Measurements from ENCODE around the gene ETS1.

DNA sequence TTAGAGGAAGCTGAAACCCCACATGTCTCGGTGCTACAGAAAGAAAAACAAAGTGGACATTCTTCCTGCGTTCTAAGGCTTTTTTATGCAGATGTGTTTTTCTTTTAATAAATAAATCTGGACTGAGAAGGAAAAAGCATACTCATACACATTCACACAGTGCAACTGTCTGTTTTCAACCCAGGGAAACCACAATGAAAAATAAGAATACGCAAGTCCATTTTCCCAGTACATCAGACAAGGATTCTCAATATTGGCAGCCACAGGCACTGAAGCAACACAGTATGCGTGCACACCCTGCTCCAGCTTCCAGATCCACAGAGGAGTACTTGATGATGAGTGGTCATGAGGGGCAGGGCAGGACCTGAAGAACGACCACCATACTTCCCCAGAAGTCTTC, 86.9 kb downstream of the ETS1 start:
- no peak for TF ChIP-seq CTCF (IDR thresholded peaks at IDR 0.05; ENCODE audit: low read length)
- TF ChIP-seq EZH2 (optimal IDR thresholded peaks at IDR 0.05; ENCODE audit: low read depth, low read length), result no peak

Measured in MM.1S (cell line).